Epithelial cell of proximal tubule (primary cell): ENCODE results near the gene NTHL1. TPM values are rescaled to one million over a fixed set of nuclear protein-coding genes. Genes with fewer than 3 reads are reported as not detected.

ENCODE experiments used
- DNase-seq: peaks from one replicate; pipeline ENCODE4 v3.0.0-alpha.2; 2011; ENCODE audit warnings: low read depth
- H3K4me3 ChIP-seq: 2 replicates; pipeline ENCODE4 v1.5.1; 2011; ENCODE audit warnings: low read depth, mild to moderate bottlenecking, low read length
- CTCF ChIP-seq: conservative IDR thresholded peaks from 2 replicates; pipeline ENCODE4 v1.5.1; 2012; ENCODE audit warnings: low read depth, mild to moderate bottlenecking, low read length
- total RNA-seq: library from RNA; depleted of rRNA; stranded (reverse); fragments of >200 nt; gene quantifications from 2 replicates; pipeline ENCODE4 v1.2.3, GENCODE V29; 2015

NTHL1 gene
- total RNA-seq, 1 donor from 2014 or later: 61.2 TPM

GRCh38 chr16:2083876-2084780 is 36.5 kb upstream of the NTHL1 start:
- no peak for DNase-seq
- no peak overlapping the region for H3K4me3 ChIP-seq
- no peak for TF ChIP-seq CTCF

GRCh38 chr16:2083409-2083808 is 35.8 kb upstream of the NTHL1 start:
- no peak for TF ChIP-seq CTCF
- no peak overlapping the region for H3K4me3 ChIP-seq
- DNase-seq: no peak

GRCh38 chr16:2082983-2083364 is 35.3 kb upstream of the NTHL1 start:
- DNase-seq: no peak
- no peak overlapping the region for H3K4me3 ChIP-seq
- TF ChIP-seq CTCF: no peak

- no peak for TF ChIP-seq CTCF
- H3K4me3 ChIP-seq: no peak overlapping the region
- no peak for DNase-seq
Observed at GRCh38 chr16:2082171-2082982, 34.7 kb upstream of the NTHL1 start.

- TF ChIP-seq CTCF: no peak
- no peak overlapping the region for H3K4me3 ChIP-seq
- no peak for DNase-seq
Observed at GRCh38 chr16:2081201-2082084, 33.8 kb upstream of the NTHL1 start.

- no peak overlapping the region for H3K4me3 ChIP-seq
- no peak for TF ChIP-seq CTCF
- no peak for DNase-seq
Observed at GRCh38 chr16:2079991-2080390, 32.4 kb upstream of the NTHL1 start.
